ENCODE measurements around the gene SBF1. TPM values are rescaled to one million over a fixed set of nuclear protein-coding genes. Genes with fewer than 3 reads are reported as not detected.

SBF1 gene
- polyA plus RNA-seq, 1 donor (not counting 4 experiments of a cell fraction or from before 2014, with no cell fraction given) = 16.2 TPM

DNA sequence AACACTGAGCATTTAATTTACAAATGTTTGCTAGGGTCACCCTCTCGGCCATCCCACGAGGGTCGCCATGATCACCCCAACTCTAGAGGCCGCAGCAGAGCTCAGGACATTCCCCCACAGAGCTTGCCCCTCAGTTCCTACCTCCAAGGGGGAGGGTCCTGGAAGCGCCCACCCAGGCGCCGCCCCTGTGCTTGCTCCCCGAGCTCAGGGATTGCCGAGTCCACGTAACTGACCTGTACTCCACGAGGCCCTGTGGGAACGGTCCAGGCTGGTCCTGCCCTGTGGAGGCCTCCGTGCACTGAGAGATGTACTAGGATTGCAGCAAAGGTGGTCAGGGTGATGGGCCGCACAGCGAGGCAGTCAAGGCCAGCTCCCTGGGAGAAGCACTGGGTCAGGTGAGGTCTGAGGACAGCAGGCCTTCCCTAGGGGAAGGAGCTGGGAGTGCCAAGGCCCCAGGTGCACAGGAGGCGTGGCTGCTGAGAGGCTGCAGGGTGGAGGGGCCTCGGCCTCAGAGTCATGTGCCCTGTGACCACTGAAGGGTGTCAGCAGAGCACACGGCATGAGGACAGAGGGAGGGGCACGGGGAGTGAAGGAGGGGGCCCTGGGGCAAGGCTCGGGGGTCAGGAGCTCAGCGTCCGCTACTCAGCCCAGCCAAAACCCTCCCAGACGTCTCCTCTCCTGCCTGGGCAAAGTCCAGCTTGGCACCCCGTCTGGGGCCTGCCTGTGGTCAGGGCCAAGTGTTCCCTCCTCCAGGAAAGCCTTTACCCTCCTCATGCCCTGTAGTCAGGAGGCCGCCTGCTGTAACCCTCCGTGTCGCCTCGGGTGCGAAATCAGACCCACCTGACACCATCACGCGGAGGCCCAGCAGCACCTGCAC lies 9.4 kb upstream of the SBF1 start:
- H3K4me1 ChIP-seq (ENCODE audit: control insufficient read depth, extremely low read depth, insufficient read depth, low read length) = no peaks in the 10 kb centered on the region
- no peak overlapping the region for H2AFZ ChIP-seq (ENCODE audit: control insufficient read depth, low read length)
- no peak overlapping the region for H3K4me2 ChIP-seq (ENCODE audit: control insufficient read depth, extremely low read depth, insufficient read depth, low read depth, low read length)
- H3K9me3 ChIP-seq (ENCODE audit: control insufficient read depth, low read depth, low read length) = no peaks in the 10 kb centered on the region
- no peak overlapping the region for H3K9ac ChIP-seq (ENCODE audit: control insufficient read depth, extremely low read depth, insufficient read depth, low read length)
- peaks cover 33% of the 10 kb centered on the region for H3K27me3 ChIP-seq (ENCODE audit: control insufficient read depth, extremely low read depth, insufficient read depth, low read length)
- peaks cover 3% of the 10 kb centered on the region for H4K20me1 ChIP-seq (ENCODE audit: control insufficient read depth, extremely low read depth, insufficient read depth, low read length)
- TF ChIP-seq, protein P1, sequence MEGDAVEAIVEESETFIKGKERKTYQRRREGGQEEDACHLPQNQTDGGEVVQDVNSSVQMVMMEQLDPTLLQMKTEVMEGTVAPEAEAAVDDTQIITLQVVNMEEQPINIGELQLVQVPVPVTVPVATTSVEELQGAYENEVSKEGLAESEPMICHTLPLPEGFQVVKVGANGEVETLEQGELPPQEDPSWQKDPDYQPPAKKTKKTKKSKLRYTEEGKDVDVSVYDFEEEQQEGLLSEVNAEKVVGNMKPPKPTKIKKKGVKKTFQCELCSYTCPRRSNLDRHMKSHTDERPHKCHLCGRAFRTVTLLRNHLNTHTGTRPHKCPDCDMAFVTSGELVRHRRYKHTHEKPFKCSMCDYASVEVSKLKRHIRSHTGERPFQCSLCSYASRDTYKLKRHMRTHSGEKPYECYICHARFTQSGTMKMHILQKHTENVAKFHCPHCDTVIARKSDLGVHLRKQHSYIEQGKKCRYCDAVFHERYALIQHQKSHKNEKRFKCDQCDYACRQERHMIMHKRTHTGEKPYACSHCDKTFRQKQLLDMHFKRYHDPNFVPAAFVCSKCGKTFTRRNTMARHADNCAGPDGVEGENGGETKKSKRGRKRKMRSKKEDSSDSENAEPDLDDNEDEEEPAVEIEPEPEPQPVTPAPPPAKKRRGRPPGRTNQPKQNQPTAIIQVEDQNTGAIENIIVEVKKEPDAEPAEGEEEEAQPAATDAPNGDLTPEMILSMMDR (optimal IDR thresholded peaks at IDR 0.05 in 1 of 3, IDR thresholded peaks at IDR 0.05 in 1 of 3, conservative IDR thresholded peaks at IDR 0.05 in 1 of 3; ENCODE audit: extremely low read depth in 1 of 3, insufficient read depth in 2 of 3, low read length in 3 of 3) = no peak
- TF ChIP-seq EZH2 (IDR thresholded peaks at IDR 0.05; ENCODE audit: low read length) = no peak
- no peak for DNase-seq (ENCODE audit: low read depth, low spot score)
- H3K4me3 ChIP-seq (ENCODE audit: control insufficient read depth in 2 of 3, extremely low read depth in 1 of 3, insufficient read depth in 2 of 3, low read depth in 1 of 3, low read length in 3 of 3) = no peak overlapping the region
- dilution Hi-C loops (cut with MboI; ENCODE audit: extremely low pct_ligation_motif_present, low sequenced_read_pairs) = no loop called here
- no peak overlapping the region for H3K27ac ChIP-seq (ENCODE audit: control insufficient read depth, insufficient read depth, low read length)
- no peak for FAIRE-seq
- no peaks in the 10 kb centered on the region for H3K36me3 ChIP-seq (ENCODE audit: control insufficient read depth in 2 of 2, extremely low read depth in 1 of 2, insufficient read depth in 2 of 2, low read length in 2 of 2)
- H3K79me2 ChIP-seq (ENCODE audit: control insufficient read depth, insufficient read depth, low read length) = no peaks in the 10 kb centered on the region
- no peaks in the 10 kb centered on the region for H3K9me1 ChIP-seq (ENCODE audit: control insufficient read depth, extremely low read depth, insufficient read depth, low read length)

DNA sequence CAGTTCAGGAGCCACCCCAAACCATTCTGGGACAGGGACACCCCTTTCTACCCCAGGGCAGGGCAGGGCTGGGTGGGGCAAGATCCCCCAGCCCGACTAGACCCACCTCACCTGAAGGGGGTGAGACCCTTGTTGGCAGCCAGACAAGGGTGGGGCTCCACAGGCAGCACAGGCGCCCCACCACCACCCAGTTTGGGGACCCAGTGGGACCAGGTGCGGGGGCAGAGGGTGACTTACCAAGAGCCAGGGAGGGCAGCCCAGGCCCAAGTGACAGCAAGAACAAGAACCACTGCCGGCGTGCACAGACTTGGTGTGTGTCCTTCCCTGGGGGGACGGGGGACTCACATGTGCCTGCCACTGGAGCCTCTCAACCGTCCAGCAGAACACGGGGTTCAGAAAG lies 8.7 kb upstream of the SBF1 start:
- no peak overlapping the region for H2AFZ ChIP-seq (ENCODE audit: control insufficient read depth, low read length)
- DNase-seq (ENCODE audit: low read depth, low spot score) (no peak), FAIRE-seq (no peak)
- H3K27me3 ChIP-seq (ENCODE audit: control insufficient read depth, extremely low read depth, insufficient read depth, low read length) = peaks cover 33% of the 10 kb centered on the region
- H4K20me1 ChIP-seq (ENCODE audit: control insufficient read depth, extremely low read depth, insufficient read depth, low read length) = peaks cover 3% of the 10 kb centered on the region
- no peaks in the 10 kb centered on the region for H3K79me2 ChIP-seq (ENCODE audit: control insufficient read depth, insufficient read depth, low read length)
- no peaks in the 10 kb centered on the region for H3K9me1 ChIP-seq (ENCODE audit: control insufficient read depth, extremely low read depth, insufficient read depth, low read length)
- H3K4me2 ChIP-seq (ENCODE audit: control insufficient read depth, extremely low read depth, insufficient read depth, low read depth, low read length) = no peak overlapping the region
- TF ChIP-seq EZH2 (IDR thresholded peaks at IDR 0.05; ENCODE audit: low read length) = no peak
- TF ChIP-seq, protein P1 (optimal IDR thresholded peaks at IDR 0.05 in 1 of 3, IDR thresholded peaks at IDR 0.05 in 1 of 3, conservative IDR thresholded peaks at IDR 0.05 in 1 of 3; ENCODE audit: extremely low read depth in 1 of 3, insufficient read depth in 2 of 3, low read length in 3 of 3) = no peak
- no peak overlapping the region for H3K4me3 ChIP-seq (ENCODE audit: control insufficient read depth in 2 of 3, extremely low read depth in 1 of 3, insufficient read depth in 2 of 3, low read depth in 1 of 3, low read length in 3 of 3)
- no peaks in the 10 kb centered on the region for H3K9me3 ChIP-seq (ENCODE audit: control insufficient read depth, low read depth, low read length)
- H3K36me3 ChIP-seq (ENCODE audit: control insufficient read depth in 2 of 2, extremely low read depth in 1 of 2, insufficient read depth in 2 of 2, low read length in 2 of 2) = no peaks in the 10 kb centered on the region
- dilution Hi-C loops (cut with MboI; ENCODE audit: extremely low pct_ligation_motif_present, low sequenced_read_pairs) = no loop called here
- H3K4me1 ChIP-seq (ENCODE audit: control insufficient read depth, extremely low read depth, insufficient read depth, low read length) = no peaks in the 10 kb centered on the region
- H3K9ac ChIP-seq (ENCODE audit: control insufficient read depth, extremely low read depth, insufficient read depth, low read length) = no peak overlapping the region
- H3K27ac ChIP-seq (ENCODE audit: control insufficient read depth, insufficient read depth, low read length) = no peak overlapping the region

Measured in keratinocyte (primary cell).